Activated CD8-positive, alpha-beta memory T cell treated with anti-CD3 and anti-CD28 coated beads, Interleukin-2, amount 50 U/mL, for 1 hour (primary cell): Measurements from ENCODE around the gene HS6ST2.

Experiments
- DNase-seq: peaks from one replicate; pipeline ENCODE4 v3.0.0-alpha.2; 2020; ENCODE audit errors: extremely low read depth

The HS6ST2 gene

DNA sequence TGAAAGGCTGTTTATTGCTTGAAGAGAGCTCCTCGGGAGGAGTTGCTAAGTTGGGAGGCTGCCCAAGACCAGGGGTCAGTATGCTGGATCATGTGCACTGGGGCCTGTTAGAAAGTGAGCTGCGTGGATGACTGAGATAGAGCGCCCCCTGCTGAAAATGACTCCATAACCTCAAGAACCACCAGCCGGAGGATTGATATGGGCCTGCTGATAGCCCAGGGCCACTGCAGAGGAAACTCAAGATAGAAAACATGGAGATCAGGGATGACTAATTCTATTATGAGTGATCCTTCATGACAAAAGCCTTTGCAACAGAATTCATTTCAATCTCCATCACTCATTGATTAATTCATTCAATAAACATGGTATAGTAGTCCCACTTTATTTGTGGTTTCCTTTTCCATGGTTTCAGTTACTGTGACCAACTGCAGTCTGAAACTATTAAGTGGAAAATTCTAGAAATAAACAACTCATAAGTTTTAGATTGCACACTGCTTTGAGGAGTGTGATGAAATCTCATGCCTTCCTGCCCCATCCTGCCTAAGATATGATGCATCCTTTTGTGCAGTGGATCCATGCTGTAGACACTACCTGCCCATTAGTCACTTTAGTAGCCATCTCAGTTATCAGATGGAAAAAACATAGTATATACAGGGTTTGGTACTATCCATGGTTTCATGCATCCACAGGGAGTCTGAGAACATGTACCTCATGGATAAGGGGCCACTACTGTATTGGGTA is 342.9 kb downstream of the HS6ST2 start:
- DNase-seq: peak; percentile 7

DNA sequence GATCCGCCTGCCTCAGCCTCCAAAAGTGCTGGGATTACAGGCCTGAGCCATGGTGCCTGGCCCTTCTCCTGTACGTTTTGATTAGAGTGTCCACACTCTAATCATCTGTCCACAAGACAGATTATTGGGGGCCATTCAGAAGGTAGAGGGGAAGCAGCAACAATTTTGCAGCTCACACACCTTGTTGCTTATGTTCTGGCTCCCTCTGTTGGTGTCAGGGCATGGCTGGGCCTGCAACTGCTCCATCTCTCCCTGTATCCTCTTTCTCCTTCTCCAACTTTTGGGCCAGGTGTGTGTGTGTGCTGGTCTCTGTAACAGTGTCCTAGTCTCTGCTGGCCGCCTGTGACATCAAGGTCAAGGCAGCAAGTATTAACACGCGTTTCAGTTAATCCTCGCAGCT is 344.1 kb downstream of the HS6ST2 start:
- no peak for DNase-seq

DNA sequence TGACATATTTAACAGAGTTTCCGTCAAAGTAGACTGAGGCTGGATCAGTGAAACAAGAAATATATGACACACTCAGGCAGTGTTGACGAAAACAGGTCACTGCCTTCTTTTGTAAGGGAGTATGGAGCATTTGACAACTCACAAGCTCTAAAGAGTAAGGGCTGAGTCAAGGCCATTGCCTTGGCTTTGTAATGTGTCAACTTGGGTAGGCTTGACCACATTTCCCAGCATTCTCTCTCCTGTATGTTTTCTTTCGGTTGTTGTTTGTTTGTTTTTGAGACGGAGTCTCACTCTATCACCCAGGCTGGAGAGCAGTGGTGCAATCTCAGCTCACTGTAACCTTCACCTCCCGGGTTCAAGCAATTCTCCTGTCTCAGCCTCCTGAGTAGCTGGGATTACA is 344.6 kb downstream of the HS6ST2 start:
- no peak for DNase-seq

DNA sequence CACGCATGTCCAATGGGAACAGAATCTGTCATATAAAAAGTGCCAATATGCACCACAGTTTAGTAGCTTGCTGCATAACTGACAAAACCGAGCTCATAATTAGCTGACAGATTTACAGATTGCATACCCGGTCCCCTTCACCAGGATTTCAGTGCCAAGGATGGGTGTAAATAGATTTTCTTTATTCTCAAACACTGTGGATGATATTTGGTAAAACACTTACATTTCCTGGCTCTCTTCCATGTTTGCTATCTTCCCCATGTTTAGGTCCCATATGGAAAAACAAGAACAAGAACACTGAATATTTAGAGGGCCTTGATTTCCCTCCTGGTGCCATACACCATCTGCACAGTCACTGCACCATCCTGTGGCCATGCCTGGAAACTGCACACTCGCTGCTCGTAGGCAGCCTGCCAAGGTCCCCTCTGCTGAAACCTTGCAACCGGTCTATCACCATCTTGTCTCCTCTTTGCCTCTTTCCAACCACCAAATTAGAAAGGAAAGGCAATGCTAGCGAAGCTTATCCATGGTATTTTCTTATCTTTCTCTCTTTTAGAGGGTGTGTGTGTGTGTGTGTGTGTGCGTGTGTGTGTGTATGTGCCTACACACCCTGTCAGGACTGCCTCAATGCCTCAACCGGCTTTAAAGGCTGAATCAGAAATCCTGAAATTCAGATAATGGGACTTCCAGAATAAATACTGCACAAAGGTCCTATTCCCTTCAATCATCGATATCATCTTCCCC is 345.4 kb downstream of the HS6ST2 start:
- DNase-seq: no peak

DNA sequence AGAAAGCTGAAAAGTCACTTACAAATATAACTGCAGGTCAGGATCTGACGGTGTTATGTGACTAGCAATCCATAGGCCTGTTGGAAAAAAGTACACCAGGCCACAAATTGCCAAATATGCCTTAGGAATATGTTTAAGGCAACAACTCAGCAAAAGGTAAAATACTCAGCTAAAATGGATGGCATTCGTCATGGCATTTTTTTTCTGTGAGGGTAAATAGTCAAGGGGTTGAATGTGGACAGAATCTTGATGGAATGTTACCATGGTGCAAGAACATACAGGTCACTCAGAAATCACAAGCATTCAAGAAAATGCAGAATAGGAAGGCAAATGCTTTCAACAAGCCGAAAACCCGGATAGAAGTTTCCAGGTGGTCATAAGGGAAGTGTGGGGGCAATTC is 347.9 kb downstream of the HS6ST2 start:
- DNase-seq: no peak

DNA sequence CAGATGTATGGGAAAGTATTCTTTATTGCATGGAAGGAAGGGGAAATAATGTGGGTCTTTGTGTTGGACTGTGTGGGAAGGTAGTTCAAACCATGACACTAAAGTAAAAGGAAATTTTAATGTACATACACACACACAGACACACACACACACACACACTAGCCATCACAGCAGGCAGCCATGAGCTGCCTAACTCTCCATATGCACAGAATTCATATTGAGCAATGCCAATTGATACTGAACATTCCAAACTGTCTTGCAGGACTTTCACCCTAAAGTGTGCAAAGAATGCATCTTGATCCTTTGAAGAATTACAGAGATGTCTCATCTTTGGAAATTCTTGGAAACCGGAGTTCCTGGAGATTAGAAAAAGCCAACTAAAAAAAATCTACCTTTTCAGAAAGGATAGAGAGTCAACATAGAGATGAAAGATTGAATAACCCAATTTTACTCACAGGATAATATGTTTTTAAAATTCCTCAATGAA is 349.0 kb downstream of the HS6ST2 start:
- DNase-seq: no peak

DNA sequence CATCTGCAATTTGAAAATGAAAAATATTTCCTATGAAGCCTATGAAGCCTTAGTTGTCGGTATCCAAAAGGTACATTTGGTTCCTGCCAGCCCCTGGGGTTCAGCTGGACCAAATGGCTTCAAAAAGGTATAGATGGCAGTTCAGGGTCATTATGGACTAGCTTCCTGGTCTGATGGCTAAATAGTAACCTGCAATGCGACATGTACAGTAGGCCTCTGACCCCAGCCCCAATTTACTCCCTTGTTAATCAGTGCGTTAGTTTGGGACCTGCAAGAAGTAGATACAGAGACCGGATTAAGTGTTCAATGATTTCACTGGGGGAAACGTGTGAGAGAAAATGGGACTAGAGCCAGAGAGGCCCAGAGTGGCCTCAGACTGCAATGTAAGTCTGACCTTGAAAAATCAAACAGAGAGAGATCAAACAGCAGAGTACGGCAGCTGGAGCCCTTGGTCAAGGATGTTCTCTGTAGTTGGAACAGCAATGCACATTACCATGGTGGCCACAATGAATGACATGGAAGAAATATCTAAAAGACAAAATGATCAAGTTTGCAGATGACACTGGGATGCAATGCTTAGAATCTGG is 354.6 kb downstream of the HS6ST2 start:
- no peak for DNase-seq

DNA sequence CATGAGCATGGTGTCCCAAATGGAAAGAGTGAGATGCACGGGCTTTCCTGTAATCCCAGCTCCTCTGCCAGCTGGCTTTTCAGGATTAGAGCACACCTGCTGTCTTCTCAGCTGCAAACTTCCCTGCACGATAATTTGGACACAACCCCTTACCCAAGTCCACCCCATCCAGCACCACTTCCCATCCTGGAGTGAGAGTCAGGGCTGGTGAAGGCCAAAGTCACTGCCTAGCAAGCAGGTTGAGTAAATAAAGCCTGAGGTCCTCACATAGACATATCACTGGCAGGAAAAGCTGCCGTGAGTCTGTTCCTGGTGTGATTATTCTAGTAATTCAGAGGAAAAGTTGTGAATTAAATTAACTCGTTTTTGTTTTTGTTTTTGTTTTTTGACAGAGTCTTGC is 355.7 kb downstream of the HS6ST2 start:
- DNase-seq: no peak

DNA sequence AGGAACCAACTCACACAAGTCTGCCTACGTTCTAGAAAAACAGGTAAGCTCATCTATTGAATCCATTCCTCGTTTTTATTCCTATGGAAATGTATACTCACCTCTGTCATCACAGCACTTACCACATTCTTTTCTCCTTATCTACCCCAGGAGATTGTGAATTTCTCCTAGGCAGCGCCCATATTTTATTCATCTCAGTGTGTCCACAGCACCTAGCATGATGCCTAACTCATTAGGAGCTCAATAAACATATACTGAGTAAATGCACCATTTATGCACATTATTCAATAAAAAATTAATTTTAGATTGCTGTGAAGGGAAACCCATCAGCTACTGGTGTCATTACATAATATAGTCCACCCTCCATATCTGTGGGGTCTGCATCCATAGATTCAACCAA is 363.4 kb downstream of the HS6ST2 start:
- DNase-seq: no peak

DNA sequence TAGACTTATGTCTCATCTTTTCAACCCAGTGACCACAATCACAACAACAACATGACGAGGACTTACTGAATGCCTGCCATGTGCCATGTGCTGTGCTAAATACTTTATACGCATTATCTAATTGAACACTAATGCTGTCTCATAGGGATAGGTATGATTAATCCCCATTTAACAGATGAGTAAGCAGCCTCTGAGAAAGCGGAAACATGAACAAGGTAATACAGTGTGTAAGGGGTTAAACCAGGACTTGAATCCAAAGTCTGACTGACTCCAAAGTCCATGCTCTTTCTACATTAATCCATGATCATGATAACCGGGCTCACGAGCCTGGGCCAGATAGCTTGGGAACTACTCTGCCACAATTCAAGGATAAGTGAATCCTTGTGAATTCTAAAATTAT is 364.3 kb downstream of the HS6ST2 start:
- DNase-seq: no peak

DNA sequence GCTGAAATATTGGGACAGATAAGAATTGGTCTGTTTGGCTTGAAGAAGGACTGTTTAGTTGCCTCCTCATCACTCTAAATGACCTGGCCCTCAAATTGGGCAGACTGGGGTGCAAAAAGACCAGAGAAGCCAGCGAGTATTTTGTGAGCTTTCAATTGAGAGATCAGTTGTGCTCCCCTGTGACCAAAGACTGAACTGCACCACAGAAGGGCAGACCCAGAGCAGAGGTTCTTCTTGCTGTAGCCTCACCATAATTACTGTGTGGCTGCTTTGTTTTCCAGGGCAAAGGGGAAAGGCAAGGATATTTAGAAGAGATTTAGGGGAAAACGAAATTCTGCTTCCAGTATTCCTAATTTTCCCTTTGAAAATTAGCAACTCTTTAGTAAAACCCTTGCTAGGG is 365.5 kb downstream of the HS6ST2 start:
- no peak for DNase-seq

DNA sequence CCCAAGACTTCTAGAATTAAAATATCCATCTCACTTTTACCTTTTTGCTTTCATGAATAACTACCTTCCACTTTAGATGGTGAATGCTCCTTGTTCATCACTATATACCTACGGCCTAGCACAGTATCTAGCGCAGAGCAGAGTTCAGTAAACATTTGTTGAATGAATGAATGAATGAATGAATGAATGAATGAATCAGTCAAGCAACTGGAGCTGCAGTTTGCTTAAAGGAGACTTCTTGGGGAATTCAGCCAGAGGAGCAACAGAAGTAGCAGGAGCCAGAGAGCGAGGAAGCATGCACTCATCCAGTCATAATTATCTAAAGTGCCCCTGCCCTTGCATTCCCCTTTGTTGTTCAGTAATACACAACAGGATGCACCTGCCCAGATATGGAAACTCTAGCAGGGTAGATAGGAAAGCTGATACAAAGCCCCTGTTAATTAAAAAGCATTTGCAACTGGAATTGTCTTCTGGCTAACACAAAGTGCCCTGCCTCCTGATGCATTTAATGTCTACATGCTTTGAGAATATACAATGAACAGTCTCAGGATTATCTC is 366.6 kb downstream of the HS6ST2 start:
- no peak for DNase-seq

DNA sequence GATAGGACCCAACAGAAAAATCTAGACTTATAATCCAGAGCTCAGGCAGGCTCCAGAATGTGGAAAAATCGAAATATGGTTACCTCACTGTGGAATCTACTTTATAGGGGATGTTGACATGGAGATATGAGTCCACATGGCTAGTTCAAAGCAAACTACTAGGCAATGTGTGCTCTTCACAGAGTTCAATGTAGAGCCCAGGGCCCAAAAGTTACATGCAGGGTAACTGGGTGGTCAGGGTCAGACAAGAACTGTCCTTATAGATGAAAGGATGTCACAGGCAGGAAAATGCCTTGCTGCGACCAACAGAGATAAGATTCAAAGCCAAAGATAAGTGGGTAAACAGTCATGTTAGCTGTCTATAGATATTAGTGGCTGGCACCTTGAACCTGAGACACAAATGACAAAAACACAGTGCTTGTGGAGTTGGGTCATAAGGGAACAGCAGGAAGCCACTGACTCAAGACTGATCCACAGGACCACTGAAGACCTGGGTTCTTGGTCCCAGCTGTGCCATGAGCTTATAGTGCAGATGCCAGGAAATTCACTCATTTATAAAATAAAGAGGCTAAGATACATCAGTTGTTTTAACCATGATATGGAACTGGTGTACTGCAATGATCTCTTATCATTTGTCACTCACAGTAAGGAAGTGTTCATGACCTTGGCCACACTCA is 367.9 kb downstream of the HS6ST2 start:
- DNase-seq: no peak

DNA sequence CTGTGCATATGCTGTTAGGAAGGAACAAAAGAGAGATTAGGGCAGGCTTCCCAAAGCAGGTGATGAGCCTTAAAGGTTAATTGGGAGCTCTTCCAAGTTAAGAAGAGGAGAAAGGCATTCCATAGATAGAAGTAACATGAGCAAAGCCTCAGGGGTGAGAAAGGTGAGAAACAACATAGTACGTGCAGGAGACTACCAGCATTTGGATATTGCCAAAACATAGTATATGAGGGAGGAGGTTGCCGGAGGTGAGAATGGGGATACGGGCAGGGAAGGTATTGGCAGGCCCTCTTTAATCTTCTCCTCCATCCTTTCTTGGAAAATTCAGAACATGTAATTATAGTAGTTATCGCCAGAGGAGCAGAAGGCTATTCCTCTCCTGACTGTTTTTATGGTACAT is 373.5 kb downstream of the HS6ST2 start:
- DNase-seq: no peak

DNA sequence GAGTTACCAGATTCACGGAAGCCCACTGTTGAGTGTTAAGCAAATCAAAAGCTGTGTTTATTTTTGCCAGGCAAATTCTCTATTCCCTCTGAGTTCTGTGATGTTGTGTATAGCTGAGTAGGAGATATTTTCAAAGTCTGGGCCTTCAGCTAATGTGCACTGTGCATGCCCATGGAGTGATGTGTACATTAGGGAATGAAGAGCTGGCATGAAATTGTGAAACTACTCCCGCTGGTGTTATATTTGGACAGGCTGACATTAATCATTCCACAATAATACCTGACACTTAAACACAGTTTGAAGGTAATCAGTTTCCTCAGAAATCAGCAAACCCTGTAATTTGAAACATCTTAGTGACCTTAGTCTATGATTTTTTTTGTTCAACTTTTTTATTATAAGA is 381.5 kb downstream of the HS6ST2 start:
- no peak for DNase-seq
